IMR-90 (cell line): Measurements from ENCODE around the gene LAMA3. TPM values are rescaled to one million over a fixed set of nuclear protein-coding genes. Genes with fewer than 3 reads are reported as not detected.

Experiments used
- ATAC-seq: fragments of 200-7000 bp; cut with Tn5 transposase; 2 replicates; pipeline ENCODE4 v1.9.1; 2020; ENCODE audit warnings: low read depth, mild to moderate bottlenecking, moderate library complexity
- BruUV-seq: library from RNA; stranded (reverse); fragments of 400-500 nt; replicated peaks from 2 replicates; lab custom pipeline; 2021; lab: Mats Ljungman, UMichigan
- CTCF ChIA-PET: fragments of 300-600 bp; formaldehyde crosslinking; extraction: SDS; loops from one replicate; lab custom pipeline; 2021; ENCODE audit warnings: antibody characterized with exemption; lab: Yijun Ruan, JAX
- POLR2A ChIA-PET: fragments of 300-600 bp; sonication (Branson Sonifier 250); formaldehyde crosslinking; loops from one replicate; lab custom pipeline; 2022; ENCODE audit warnings: antibody characterized with exemption; ENCODE audit not compliant: unreplicated experiment; lab: Charles Lee
- DNase-seq: peaks from one replicate; pipeline ENCODE4 v3.0.0; 2013
- H2AFZ ChIP-seq: replicated peaks from 2 replicates; pipeline ENCODE3; 2013; ENCODE audit warnings: low read length, mild to moderate bottlenecking; ENCODE audit not compliant: poor library complexity
- H2AK5ac ChIP-seq: 2 replicates; pipeline ENCODE4 v1.6.1; 2013; ENCODE audit warnings: low read depth, low read length, inconsistent platforms
- H2AK9ac ChIP-seq: replicated peaks from 2 replicates; pipeline ENCODE3; 2013; ENCODE audit warnings: mild to moderate bottlenecking, low read depth, low read length, moderate library complexity; ENCODE audit not compliant: poor library complexity
- H2BK120ac ChIP-seq: 2 replicates; pipeline ENCODE4 v1.6.1; 2013; ENCODE audit warnings: low read depth, low read length, inconsistent platforms
- H2BK15ac ChIP-seq: 3 replicates; pipeline ENCODE4 v1.6.1; 2013; ENCODE audit warnings: low read depth, low read length, inconsistent platforms
- H2BK20ac ChIP-seq: 2 replicates; pipeline ENCODE4 v1.6.1; 2013; ENCODE audit warnings: low read depth, mild to moderate bottlenecking, inconsistent platforms, low read length, moderate library complexity
- H2BK5ac ChIP-seq: 2 replicates; pipeline ENCODE4 v1.6.1; 2013; ENCODE audit warnings: mild to moderate bottlenecking, low read depth, low read length, inconsistent platforms; ENCODE audit not compliant: poor library complexity, severe bottlenecking
- H3K14ac ChIP-seq: replicated peaks from 2 replicates; pipeline ENCODE4 v1.6.1; 2013; ENCODE audit warnings: low read depth, low read length, inconsistent platforms
- H3K18ac ChIP-seq: 2 replicates; pipeline ENCODE4 v1.6.1; 2013; ENCODE audit warnings: low read depth, low read length, control low read depth
- H3K23ac ChIP-seq: 2 replicates; pipeline ENCODE4 v1.6.1; 2013; ENCODE audit warnings: low read depth, low read length, inconsistent platforms
- H3K27ac ChIP-seq: 2 replicates; pipeline ENCODE4 v1.5.1; 2013; ENCODE audit warnings: mild to moderate bottlenecking, control low read depth, low read length; ENCODE audit not compliant: insufficient read depth
- H3K27me3 ChIP-seq: 2 replicates; pipeline ENCODE4 v1.6.1; 2013; ENCODE audit warnings: low read length; ENCODE audit not compliant: control insufficient read depth, insufficient read depth
- H3K36me3 ChIP-seq: 2 replicates; pipeline ENCODE4 v1.6.1; 2013; ENCODE audit warnings: low read length, mixed read lengths; ENCODE audit not compliant: control insufficient read depth, insufficient read depth
- H3K4ac ChIP-seq: 2 replicates; pipeline ENCODE4 v1.6.1; 2013; ENCODE audit warnings: low read depth, low read length, inconsistent platforms
- H3K4me1 ChIP-seq: 2 replicates; pipeline ENCODE4 v1.6.1; 2013; ENCODE audit warnings: low read length, mixed read lengths; ENCODE audit not compliant: control insufficient read depth, insufficient read depth
- H3K4me2 ChIP-seq: 2 replicates; pipeline ENCODE4 v1.6.1; 2013; ENCODE audit warnings: low read depth, mild to moderate bottlenecking, control low read depth, low read length, moderate library complexity
- H3K4me3 ChIP-seq: 2 replicates; pipeline ENCODE4 v1.5.1; 2013; ENCODE audit warnings: low read depth, mild to moderate bottlenecking, control low read depth, low read length, moderate library complexity; ENCODE audit not compliant: insufficient read depth
- H3K56ac ChIP-seq: 2 replicates; pipeline ENCODE4 v1.6.1; 2013; ENCODE audit warnings: low read length, inconsistent platforms; ENCODE audit not compliant: insufficient read depth; ENCODE audit errors: extremely low read depth
- H3K79me1 ChIP-seq, 2 experiments: 2 replicates each; pipeline ENCODE4 v1.6.1; 2013; ENCODE audit warnings: low read length in 2 of 2, inconsistent platforms in 1 of 2, low read depth in 1 of 2
- H3K9ac ChIP-seq: 2 replicates; pipeline ENCODE4 v1.6.1; 2013; ENCODE audit warnings: low read depth, low read length, control low read depth
- H3K9me1 ChIP-seq: 2 replicates; pipeline ENCODE4 v1.6.1; 2013; ENCODE audit warnings: low read length, inconsistent platforms; ENCODE audit not compliant: insufficient read depth
- H3K9me3 ChIP-seq: 2 replicates; pipeline ENCODE4 v1.6.1; 2013; ENCODE audit warnings: low read length; ENCODE audit not compliant: control insufficient read depth, insufficient read depth
- H4K20me1 ChIP-seq: 2 replicates; pipeline ENCODE4 v1.6.1; 2013; ENCODE audit warnings: low read length, inconsistent platforms; ENCODE audit not compliant: insufficient read depth
- H4K5ac ChIP-seq: 2 replicates; pipeline ENCODE4 v1.6.1; 2013; ENCODE audit warnings: mild to moderate bottlenecking, low read depth, low read length, control low read depth
- H4K8ac ChIP-seq, 2 experiments: 2 replicates each; pipeline ENCODE4 v1.6.1; 2013; ENCODE audit warnings: low read depth in 2 of 2, low read length in 2 of 2, control low read depth in 1 of 2, inconsistent platforms in 1 of 2
- H4K91ac ChIP-seq: 2 replicates; pipeline ENCODE4 v1.6.1; 2013; ENCODE audit warnings: low read depth, low read length, inconsistent platforms; ENCODE audit not compliant: insufficient read depth
- BHLHE40 ChIP-seq: fragments of 150-350 bp; IDR thresholded peaks from 2 replicates; pipeline ENCODE4 v1.6.1; 2016; ENCODE audit warnings: mild to moderate bottlenecking, low read depth, low read length
- CEBPB ChIP-seq: IDR thresholded peaks from 2 replicates; pipeline ENCODE4 v1.6.1; 2012; ENCODE audit warnings: low read depth, low read length, improper control_type of control experiment
- FOS ChIP-seq: fragments of 150-350 bp; IDR thresholded peaks from 2 replicates; pipeline ENCODE4 v1.6.1; 2016; ENCODE audit warnings: low read depth, low read length
- MXI1 ChIP-seq: IDR thresholded peaks from 2 replicates; pipeline ENCODE4 v1.6.1; 2012; ENCODE audit warnings: low read depth, mild to moderate bottlenecking, low read length, moderate library complexity, borderline replicate concordance
- NFE2L2 ChIP-seq: fragments of 150-350 bp; IDR thresholded peaks from 2 replicates; pipeline ENCODE4 v1.6.1; 2016; ENCODE audit warnings: low read depth, mild to moderate bottlenecking, low read length
- RAD21 ChIP-seq: IDR thresholded peaks from 2 replicates; pipeline ENCODE4 v1.6.1; 2012; ENCODE audit warnings: low read length, improper control_type of control experiment
- RFX5 ChIP-seq: IDR thresholded peaks from 2 replicates; pipeline ENCODE4 v1.8.0; 2012; ENCODE audit warnings: low read depth, mild to moderate bottlenecking, low read length, moderate library complexity
- WGBS, 2 experiments: methylation state at CpG; one replicate each; pipeline versions ENCODE4 v1.1.5 to v1.1.7; 2013; ENCODE audit warnings: missing lambda C conversion rate in 2 of 2; ENCODE audit not compliant: insufficient read length in 1 of 2; ENCODE audit errors: extremely low coverage in 2 of 2; 5-methylcytosine and 5-hydroxymethylcytosine counted together
- dilution Hi-C: fragments of 300-500 bp; cut with HindIII; formaldehyde crosslinking; loops from one replicate; pipeline ENCODE4 v1.14.3; 2018; ENCODE audit warnings: low sequenced_read_pairs; ENCODE audit not compliant: unreplicated experiment
- in situ Hi-C: fragments of 300-500 bp; cut with MboI; formaldehyde crosslinking; loops from 3 replicates; pipeline ENCODE4 v1.14.3; 2019; ENCODE audit warnings: low sequenced_read_pairs, inconsistent platforms, mixed read lengths
- intact Hi-C: fragments of 100-400 bp; cut with micrococcal nuclease; formaldehyde crosslinking; loops from 2 replicates; pipeline ENCODE4 v1.10.0; 2022
- polyA plus RNA-seq, 3 experiments: library from polyadenylated mRNA; depleted of rRNA; stranded (reverse); fragments of >200 nt; gene quantifications; 2 replicates each; pipeline ENCODE4 v1.2.3, GENCODE V29; 2012; ENCODE audit warnings: low replicate concordance in 1 of 3
- total RNA-seq: library from RNA; depleted of rRNA; stranded (reverse); fragments of >200 nt; gene quantifications from 2 replicates; pipeline ENCODE4 v1.2.3, GENCODE V29; 2012

LAMA3 gene
- total and polyA plus RNA-seq, 2 of the 4 experiments (the other 2 are of a cell fraction) = 0.18 to 0.19 TPM

- Histone ChIP-seq H2BK20ac (no peak overlapping the region), H3K36me3 (no peaks in the 10 kb centered on the region), H4K20me1 (no peaks in the 10 kb centered on the region), H3K4ac (no peak overlapping the region), H2AK5ac (peak overlapping the region; percentile 67), H3K4me3 (no peak overlapping the region), H3K14ac (0 out of 2 replicates have a peak overlapping the region, but pooled peaks have one; percentile 29), H3K4me2 (no peak overlapping the region), H3K9me1 (peaks cover 5% of the 10 kb centered on the region; the same call in 1 of the 2 replicates), H2AK9ac (no peak overlapping the region), H3K4me1 (peaks cover 6% of the 10 kb centered on the region), H4K5ac (no peak overlapping the region), H3K18ac (no peak overlapping the region), H4K91ac (no peak overlapping the region), H3K79me1 (no peaks in the 10 kb centered on the region), H3K27me3 (no peaks in the 10 kb centered on the region; the same call in 1 of the 2 replicates), H4K8ac (no peak overlapping the region), H2BK120ac (no peak overlapping the region; the same call in 1 of the 2 replicates), H3K9ac (no peak overlapping the region), H3K56ac (no peak overlapping the region), H2BK5ac (no peak overlapping the region), H3K23ac (no peak overlapping the region), H3K9me3 (no peaks in the 10 kb centered on the region), H2BK15ac (0 out of 3 replicates have a peak overlapping the region, but pooled peaks have one; percentile 20), H3K27ac (no peak overlapping the region), H2AFZ (no peak overlapping the region)
- no TSS peak for BruUV-seq
- TF ChIP-seq RFX5 (no peak), FOS (no peak), MXI1 (no peak), NFE2L2 (no peak), CEBPB (no peak), BHLHE40 (no peak), RAD21 (no peak)
- intact Hi-C loops = no loop called here
- in situ Hi-C loops = no loop called here
- ATAC-seq = no peak
- DNase-seq = no peak
- WGBS, 2 experiments = 100% methylated on average over 1 of the region's 4 CpGs; no CpG with 5 or more reads in 1 of the 2 experiments
- CTCF ChIA-PET = no interaction called here
- POLR2A ChIA-PET = no interaction called here
- dilution Hi-C loops = no loop called here
Observed at GRCh38 chr18:23939366-23939765, 250.1 kb downstream of the LAMA3 start.
